CMK (cell line): Measurements from ENCODE around the gene ZEB1.
"Not testable (repeated sequence)": the region's sequence is repeated elsewhere in the genome, so short reads cannot be mapped to it uniquely, and the experiment has no call there.

ENCODE experiments used
- DNase-seq: peaks from one replicate; pipeline ENCODE4 v3.0.0-alpha.2; 2010; ENCODE audit warnings: low read depth

Gene ZEB1

GRCh38 chr10:31509989-31510388, 191.0 kb downstream of the ZEB1 start:
- DNase-seq: no peak

DNA sequence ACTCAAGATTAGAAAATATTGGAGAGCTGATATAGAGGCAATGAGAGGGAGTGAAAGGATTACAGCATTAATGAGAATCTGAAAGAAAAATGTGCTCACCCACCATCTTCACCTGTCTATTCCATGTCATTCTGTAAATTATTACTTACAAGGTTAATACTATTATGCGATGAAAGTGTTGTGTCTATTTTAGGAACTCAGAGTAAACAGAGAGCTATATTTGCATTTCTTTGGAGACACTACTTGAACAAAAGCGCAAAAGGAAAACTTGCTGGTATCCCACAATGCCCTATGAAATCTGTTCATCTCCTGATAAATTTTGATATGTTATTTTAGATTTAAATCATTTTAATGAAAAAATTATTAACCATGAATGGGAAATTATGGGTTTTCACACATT, 196.1 kb downstream of the ZEB1 start:
- DNase-seq: no peak

- DNase-seq: no peak
These were observed 196.9 kb downstream of the ZEB1 start for GRCh38 chr10:31515819-31516402.

- no peak for DNase-seq
These were observed 202.2 kb downstream of the ZEB1 start for GRCh38 chr10:31520986-31521831.

- no peak for DNase-seq
These were observed 203.8 kb downstream of the ZEB1 start for GRCh38 chr10:31522820-31523219.

GRCh38 chr10:31524460-31524859, 205.4 kb downstream of the ZEB1 start:
- DNase-seq: no peak

- DNase-seq: no peak
These were observed 207.2 kb downstream of the ZEB1 start for GRCh38 chr10:31526178-31526577.

GRCh38 chr10:31526681-31527080, 207.7 kb downstream of the ZEB1 start:
- no peak for DNase-seq

- no peak for DNase-seq
These were observed 209.8 kb downstream of the ZEB1 start for GRCh38 chr10:31528831-31529230.

GRCh38 chr10:31536302-31536701, 217.3 kb downstream of the ZEB1 start:
- DNase-seq: no peak

- no peak for DNase-seq
These were observed 230.9 kb downstream of the ZEB1 start for GRCh38 chr10:31549896-31550295.

- DNase-seq: no peak
These were observed 235.5 kb downstream of the ZEB1 start for GRCh38 chr10:31554556-31554955.

GRCh38 chr10:31557854-31558253, 238.8 kb downstream of the ZEB1 start:
- DNase-seq: no peak

DNA sequence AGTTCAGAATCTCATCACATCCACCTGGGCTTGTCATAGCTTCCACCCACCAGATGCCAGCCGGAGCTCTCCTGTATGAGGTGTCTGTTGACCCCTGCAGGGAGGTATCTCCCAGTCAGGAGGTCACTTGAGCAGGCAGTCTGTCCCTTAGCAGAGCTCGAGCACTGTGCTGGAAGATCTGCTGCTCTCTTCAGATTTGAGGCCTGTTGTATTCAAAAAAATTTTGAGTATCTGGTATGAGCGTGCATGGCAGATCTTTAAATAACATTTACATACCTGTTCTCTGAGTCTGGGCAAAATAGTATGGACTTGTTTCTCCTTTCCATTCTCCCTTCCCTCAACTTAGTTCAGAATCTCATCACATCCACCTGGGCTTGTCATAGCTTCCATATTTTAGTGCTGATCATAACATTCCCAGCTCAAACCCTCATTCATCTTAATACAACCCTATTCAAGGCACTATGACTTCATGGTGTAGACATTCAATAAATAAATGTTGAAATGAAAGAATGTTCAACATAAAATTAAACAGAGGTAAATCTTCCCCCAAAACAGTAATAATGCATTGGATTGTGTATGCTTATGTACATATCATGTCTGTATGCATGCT, 249.3 kb downstream of the ZEB1 start:
- not testable (repeated sequence) for DNase-seq

GRCh38 chr10:31574577-31574976, 255.6 kb downstream of the ZEB1 start:
- DNase-seq: no peak

- DNase-seq: no peak
These were observed 259.3 kb downstream of the ZEB1 start for GRCh38 chr10:31578181-31578852.

- DNase-seq: no peak
These were observed 259.9 kb downstream of the ZEB1 start for GRCh38 chr10:31578951-31579350.
